ENCODE results near the gene RNLS.

RNLS gene

DNA sequence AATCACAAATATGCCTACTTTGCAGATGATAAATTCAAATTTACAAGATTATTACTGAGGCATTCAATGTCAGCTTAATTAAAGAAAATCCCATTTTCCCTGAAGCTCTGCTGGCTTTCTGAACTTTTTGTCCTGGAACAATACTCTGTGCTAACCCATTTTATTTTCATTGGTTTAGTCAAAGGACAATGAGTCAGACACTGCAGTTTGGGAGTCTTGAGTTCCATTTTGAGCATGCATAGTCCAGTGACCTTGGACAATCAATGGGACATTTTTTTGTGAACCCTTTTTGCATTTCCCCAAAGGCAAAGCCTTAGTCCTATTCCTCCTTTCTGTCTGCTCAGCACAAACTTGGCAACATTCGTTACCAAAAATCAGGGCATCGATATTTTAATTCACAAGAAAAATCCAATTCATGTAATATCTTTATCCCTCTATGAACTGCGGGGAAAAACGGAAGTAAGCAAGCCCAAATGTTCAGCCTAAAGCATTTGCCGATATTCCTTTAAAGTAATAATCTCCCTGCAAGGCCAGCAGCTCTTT, 339.8 kb downstream of the RNLS start:
- H2AFZ ChIP-seq, result no peak overlapping the region
- TF ChIP-seq, protein P1, sequence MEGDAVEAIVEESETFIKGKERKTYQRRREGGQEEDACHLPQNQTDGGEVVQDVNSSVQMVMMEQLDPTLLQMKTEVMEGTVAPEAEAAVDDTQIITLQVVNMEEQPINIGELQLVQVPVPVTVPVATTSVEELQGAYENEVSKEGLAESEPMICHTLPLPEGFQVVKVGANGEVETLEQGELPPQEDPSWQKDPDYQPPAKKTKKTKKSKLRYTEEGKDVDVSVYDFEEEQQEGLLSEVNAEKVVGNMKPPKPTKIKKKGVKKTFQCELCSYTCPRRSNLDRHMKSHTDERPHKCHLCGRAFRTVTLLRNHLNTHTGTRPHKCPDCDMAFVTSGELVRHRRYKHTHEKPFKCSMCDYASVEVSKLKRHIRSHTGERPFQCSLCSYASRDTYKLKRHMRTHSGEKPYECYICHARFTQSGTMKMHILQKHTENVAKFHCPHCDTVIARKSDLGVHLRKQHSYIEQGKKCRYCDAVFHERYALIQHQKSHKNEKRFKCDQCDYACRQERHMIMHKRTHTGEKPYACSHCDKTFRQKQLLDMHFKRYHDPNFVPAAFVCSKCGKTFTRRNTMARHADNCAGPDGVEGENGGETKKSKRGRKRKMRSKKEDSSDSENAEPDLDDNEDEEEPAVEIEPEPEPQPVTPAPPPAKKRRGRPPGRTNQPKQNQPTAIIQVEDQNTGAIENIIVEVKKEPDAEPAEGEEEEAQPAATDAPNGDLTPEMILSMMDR (IDR thresholded peaks at IDR 0.05), result no peak
- no peak overlapping the region for H3K9ac ChIP-seq
- H3K4me2 ChIP-seq (ENCODE audit: low read length), result no peak overlapping the region
- H3K4me1 ChIP-seq, result no peaks in the 10 kb centered on the region
- no peaks in the 10 kb centered on the region for H3K9me3 ChIP-seq (ENCODE audit: control insufficient read depth, low read length)
- no peaks in the 10 kb centered on the region for H3K27me3 ChIP-seq (ENCODE audit: control insufficient read depth, insufficient read depth, low read length)
- no peak overlapping the region for H3K4me3 ChIP-seq (ENCODE audit: low read depth, low read length)
- no peak overlapping the region for H3K27ac ChIP-seq
- H3K79me2 ChIP-seq, result no peaks in the 10 kb centered on the region
- no peaks in the 10 kb centered on the region for H3K36me3 ChIP-seq (ENCODE audit: control insufficient read depth, insufficient read depth, low read length)

- no peak overlapping the region for H3K27ac ChIP-seq
- TF ChIP-seq, protein P1 (IDR thresholded peaks at IDR 0.05), result no peak
Observed at GRCh38 chr10:88241501-88241900, 341.6 kb downstream of the RNLS start.

GRCh38 chr10:88239212-88239611, 343.9 kb downstream of the RNLS start:
- Histone ChIP-seq H3K4me1 (no peaks in the 10 kb centered on the region), H3K27me3 (ENCODE audit: control insufficient read depth, insufficient read depth, low read length) (no peaks in the 10 kb centered on the region), H3K27ac (no peak overlapping the region), H2AFZ (no peak overlapping the region), H3K36me3 (ENCODE audit: control insufficient read depth, insufficient read depth, low read length) (no peaks in the 10 kb centered on the region), H3K9me3 (ENCODE audit: control insufficient read depth, low read length) (no peaks in the 10 kb centered on the region), H3K79me2 (no peaks in the 10 kb centered on the region), H3K9ac (no peak overlapping the region), H3K4me2 (ENCODE audit: low read length) (no peak overlapping the region), H3K4me3 (ENCODE audit: low read depth, low read length) (no peak overlapping the region)
- TF ChIP-seq, protein P1 (IDR thresholded peaks at IDR 0.05), result no peak

More at GRCh38 chr10:88241501-88241900, 341.6 kb downstream of the RNLS start:
- Histone ChIP-seq H3K9me3 (ENCODE audit: control insufficient read depth, low read length) (no peaks in the 10 kb centered on the region), H3K36me3 (ENCODE audit: control insufficient read depth, insufficient read depth, low read length) (no peaks in the 10 kb centered on the region), H3K27me3 (ENCODE audit: control insufficient read depth, insufficient read depth, low read length) (no peaks in the 10 kb centered on the region), H2AFZ (no peak overlapping the region), H3K4me2 (ENCODE audit: low read length) (no peak overlapping the region), H3K4me3 (ENCODE audit: low read depth, low read length) (no peak overlapping the region), H3K4me1 (no peaks in the 10 kb centered on the region), H3K79me2 (no peaks in the 10 kb centered on the region), H3K9ac (no peak overlapping the region)

DNA sequence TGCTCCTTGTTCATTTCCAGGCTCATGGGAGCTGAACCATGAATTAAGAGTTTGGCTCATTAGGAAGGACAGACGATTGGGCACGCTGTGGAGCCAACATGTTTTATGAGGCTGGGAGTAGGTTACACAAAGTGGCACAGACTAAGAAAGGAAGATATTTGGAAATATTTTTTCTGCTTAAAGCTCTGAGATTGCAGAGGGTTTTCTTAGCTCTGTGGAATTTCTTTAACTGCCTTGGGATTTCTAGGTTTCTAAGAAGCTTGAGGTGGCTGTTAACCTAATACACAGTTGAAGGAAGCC, 344.6 kb downstream of the RNLS start:
- H3K9me3 ChIP-seq (ENCODE audit: control insufficient read depth, low read length), result no peaks in the 10 kb centered on the region
- H2AFZ ChIP-seq, result no peak overlapping the region
- H3K4me3 ChIP-seq (ENCODE audit: low read depth, low read length), result no peak overlapping the region
- TF ChIP-seq, protein P1 (IDR thresholded peaks at IDR 0.05), result no peak
- H3K36me3 ChIP-seq (ENCODE audit: control insufficient read depth, insufficient read depth, low read length), result no peaks in the 10 kb centered on the region
- no peaks in the 10 kb centered on the region for H3K27me3 ChIP-seq (ENCODE audit: control insufficient read depth, insufficient read depth, low read length)
- H3K4me1 ChIP-seq, result no peaks in the 10 kb centered on the region
- no peaks in the 10 kb centered on the region for H3K79me2 ChIP-seq
- H3K4me2 ChIP-seq (ENCODE audit: low read length), result no peak overlapping the region
- no peak overlapping the region for H3K9ac ChIP-seq
- H3K27ac ChIP-seq, result no peak overlapping the region

DNA sequence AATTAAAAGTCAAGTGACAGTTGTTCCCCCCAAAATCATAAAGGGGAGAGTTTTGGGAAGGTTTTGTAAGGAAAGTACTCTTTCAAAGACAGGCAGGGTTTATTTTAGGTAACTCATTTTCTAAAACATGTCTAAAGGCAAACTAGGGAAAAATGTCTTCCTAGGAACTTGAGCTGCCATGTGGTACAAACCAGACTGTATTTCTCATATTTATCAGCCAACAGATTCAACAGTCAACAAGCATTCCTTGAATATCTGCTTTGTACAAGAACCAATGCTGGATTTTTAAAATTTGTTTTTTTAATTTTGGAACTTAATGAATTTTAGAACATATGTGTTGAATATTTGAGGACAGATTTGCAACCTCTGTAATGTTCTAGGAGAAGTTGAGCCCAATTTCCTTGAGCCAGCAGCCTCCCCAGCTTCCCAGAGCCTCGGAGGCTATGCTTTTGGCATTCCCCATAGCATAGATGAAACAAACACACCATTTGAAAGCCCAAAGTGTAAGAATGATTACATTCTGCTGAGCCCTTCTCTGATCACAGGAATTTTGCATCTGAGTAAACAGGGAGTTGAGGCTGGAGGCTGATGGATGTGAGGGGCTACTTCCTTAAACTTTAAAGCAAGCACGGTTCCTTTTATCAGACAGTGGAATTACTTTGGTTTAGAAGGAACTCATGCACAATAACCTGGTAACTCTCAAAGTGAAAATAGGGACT, 345.1 kb downstream of the RNLS start:
- no peak overlapping the region for H2AFZ ChIP-seq
- no peaks in the 10 kb centered on the region for H3K27me3 ChIP-seq (ENCODE audit: control insufficient read depth, insufficient read depth, low read length)
- TF ChIP-seq, protein P1 (IDR thresholded peaks at IDR 0.05), result no peak
- H3K9me3 ChIP-seq (ENCODE audit: control insufficient read depth, low read length), result no peaks in the 10 kb centered on the region
- H3K4me2 ChIP-seq (ENCODE audit: low read length), result no peak overlapping the region
- no peaks in the 10 kb centered on the region for H3K4me1 ChIP-seq
- no peak overlapping the region for H3K27ac ChIP-seq
- no peaks in the 10 kb centered on the region for H3K36me3 ChIP-seq (ENCODE audit: control insufficient read depth, insufficient read depth, low read length)
- no peak overlapping the region for H3K9ac ChIP-seq
- H3K79me2 ChIP-seq, result no peaks in the 10 kb centered on the region
- no peak overlapping the region for H3K4me3 ChIP-seq (ENCODE audit: low read depth, low read length)
